ENCODE data around the gene TUBAL3. TPM values are rescaled to one million over a fixed set of nuclear protein-coding genes. Genes with fewer than 3 reads are reported as not detected.
A peak's percentile ranks its signal among the peaks of the same experiment; 100 is the strongest.

TUBAL3 gene
- total RNA-seq, 1 donor from 2014 or later: not detected

DNA sequence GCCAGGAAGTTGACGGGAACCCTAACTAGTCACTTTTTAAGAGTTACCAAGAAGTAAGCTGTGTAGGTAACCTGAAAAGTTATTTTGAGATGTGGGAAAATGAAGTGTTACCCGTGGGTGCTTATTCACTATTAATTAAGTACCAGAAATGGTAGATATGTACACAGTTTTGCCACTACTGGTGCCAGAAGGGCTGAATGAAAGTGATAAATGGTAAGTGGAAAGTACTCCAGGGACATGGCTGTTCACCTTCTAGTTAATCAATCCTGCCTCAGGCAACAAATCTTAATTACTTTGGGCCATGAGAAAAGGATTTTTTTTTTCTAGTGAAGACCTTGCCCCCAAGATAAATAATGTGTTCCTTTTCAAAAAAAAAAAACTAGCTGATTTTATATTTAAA, 23.5 kb upstream of the TUBAL3 start:
- Mint-ChIP-seq H3K4me1 (ENCODE audit: low read depth, unreplicated experiment) (peaks cover 29% of the 10 kb centered on the region), H3K27ac (ENCODE audit: unreplicated experiment) (peak overlapping the region; percentile 36)

DNA sequence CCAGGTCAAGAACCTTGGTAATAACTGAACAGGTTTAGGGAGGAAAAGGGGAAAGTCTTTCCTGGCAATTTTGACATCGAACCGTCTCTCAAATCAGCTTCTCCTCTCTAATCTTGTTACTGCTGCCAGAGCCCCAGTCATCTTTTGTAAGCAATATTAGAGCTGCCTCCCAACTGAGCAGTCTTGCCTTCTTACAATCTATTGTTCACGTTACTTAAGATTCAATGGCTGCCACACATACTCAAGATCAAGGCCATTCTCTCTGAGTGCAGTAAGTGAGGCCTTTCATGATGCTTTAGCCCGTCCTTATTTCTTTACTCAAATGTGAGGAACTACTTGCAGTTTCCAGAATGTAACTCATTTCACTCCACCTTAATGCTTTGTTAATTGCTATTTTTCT, 20.1 kb upstream of the TUBAL3 start:
- Mint-ChIP-seq H3K27me3 (ENCODE audit: unreplicated experiment) (no peaks in the 10 kb centered on the region), H3K4me3 (ENCODE audit: unreplicated experiment) (peak overlapping the region; percentile 12), H3K4me1 (ENCODE audit: low read depth, unreplicated experiment) (peaks cover 28% of the 10 kb centered on the region), H3K9me3 (ENCODE audit: unreplicated experiment) (peaks cover 2% of the 10 kb centered on the region), H3K36me3 (ENCODE audit: unreplicated experiment) (peaks cover 6% of the 10 kb centered on the region), H3K27ac (ENCODE audit: unreplicated experiment) (peak overlapping the region; percentile 46)
- TF ChIP-seq, protein P1, sequence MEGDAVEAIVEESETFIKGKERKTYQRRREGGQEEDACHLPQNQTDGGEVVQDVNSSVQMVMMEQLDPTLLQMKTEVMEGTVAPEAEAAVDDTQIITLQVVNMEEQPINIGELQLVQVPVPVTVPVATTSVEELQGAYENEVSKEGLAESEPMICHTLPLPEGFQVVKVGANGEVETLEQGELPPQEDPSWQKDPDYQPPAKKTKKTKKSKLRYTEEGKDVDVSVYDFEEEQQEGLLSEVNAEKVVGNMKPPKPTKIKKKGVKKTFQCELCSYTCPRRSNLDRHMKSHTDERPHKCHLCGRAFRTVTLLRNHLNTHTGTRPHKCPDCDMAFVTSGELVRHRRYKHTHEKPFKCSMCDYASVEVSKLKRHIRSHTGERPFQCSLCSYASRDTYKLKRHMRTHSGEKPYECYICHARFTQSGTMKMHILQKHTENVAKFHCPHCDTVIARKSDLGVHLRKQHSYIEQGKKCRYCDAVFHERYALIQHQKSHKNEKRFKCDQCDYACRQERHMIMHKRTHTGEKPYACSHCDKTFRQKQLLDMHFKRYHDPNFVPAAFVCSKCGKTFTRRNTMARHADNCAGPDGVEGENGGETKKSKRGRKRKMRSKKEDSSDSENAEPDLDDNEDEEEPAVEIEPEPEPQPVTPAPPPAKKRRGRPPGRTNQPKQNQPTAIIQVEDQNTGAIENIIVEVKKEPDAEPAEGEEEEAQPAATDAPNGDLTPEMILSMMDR (IDR thresholded peaks at IDR 0.05; ENCODE audit: partially characterized antibody, unreplicated experiment): no peak
- no peak for DNase-seq

More for the DNA sequence above, 23.5 kb upstream of the TUBAL3 start:
- Mint-ChIP-seq H3K36me3 (ENCODE audit: unreplicated experiment) (peaks cover 6% of the 10 kb centered on the region), H3K4me3 (ENCODE audit: unreplicated experiment) (no peak overlapping the region), H3K9me3 (ENCODE audit: unreplicated experiment) (no peaks in the 10 kb centered on the region), H3K27me3 (ENCODE audit: unreplicated experiment) (no peaks in the 10 kb centered on the region)
- TF ChIP-seq, protein P1 (IDR thresholded peaks at IDR 0.05; ENCODE audit: partially characterized antibody, unreplicated experiment): no peak
- no peak for DNase-seq

DNA sequence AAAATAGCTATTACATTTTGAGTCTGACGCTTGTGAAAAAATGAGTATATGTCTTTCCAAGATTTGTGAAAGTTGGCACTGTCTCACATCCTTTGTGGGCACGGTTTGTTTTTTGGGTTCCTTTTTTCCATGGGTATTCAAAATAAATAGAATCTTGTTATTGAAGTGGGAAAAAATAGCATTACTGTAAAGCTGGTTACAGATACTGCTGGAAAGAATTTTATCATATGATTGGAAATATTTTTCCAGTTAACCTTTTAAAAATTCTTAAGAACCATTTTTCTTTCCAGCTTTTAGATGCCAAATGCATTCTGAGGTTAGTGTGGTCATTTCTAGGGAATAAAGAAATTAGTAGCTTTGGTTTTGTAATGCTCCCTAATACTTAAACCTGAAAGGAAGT, 19.1 kb upstream of the TUBAL3 start:
- no peak for DNase-seq
- no peak overlapping the region for H3K4me3 Mint-ChIP-seq (ENCODE audit: unreplicated experiment)

DNA sequence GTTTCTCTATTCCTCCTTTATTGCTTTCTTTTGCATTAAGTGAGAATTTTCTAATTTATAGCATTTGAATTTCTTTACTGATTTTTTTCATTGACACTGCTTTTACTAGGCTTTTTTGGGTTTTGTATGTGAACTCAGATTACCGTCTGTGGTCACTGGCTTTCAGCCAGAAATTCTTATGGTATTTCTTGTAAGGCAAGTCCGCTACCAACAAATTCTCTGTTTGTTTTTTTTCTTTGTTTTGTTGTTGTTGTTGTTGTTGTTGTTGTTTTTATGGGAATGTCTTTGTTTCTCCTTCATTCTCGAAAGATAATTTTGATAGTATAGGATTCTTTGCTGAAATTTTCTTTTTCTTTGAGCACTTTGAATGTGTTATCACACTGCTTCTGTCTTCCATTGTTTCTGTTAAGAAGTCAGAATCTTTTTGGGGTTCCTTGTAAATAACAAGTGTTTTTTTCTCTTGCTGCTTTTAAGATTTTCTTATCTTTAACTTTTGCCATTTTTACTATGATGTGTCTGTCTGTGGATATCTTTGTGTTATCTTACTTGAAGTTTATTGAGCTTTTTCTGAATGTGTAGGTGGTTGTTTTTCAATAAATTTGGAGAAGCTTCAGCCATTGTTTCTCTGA, 15.0 kb upstream of the TUBAL3 start:
- Mint-ChIP-seq H3K4me1 (ENCODE audit: low read depth, unreplicated experiment) (peaks cover 23% of the 10 kb centered on the region), H3K27me3 (ENCODE audit: unreplicated experiment) (peaks cover 8% of the 10 kb centered on the region), H3K27ac (ENCODE audit: unreplicated experiment) (peak overlapping the region; percentile 28), H3K9me3 (ENCODE audit: unreplicated experiment) (peaks cover 22% of the 10 kb centered on the region), H3K36me3 (ENCODE audit: unreplicated experiment) (peaks cover 20% of the 10 kb centered on the region), H3K4me3 (ENCODE audit: unreplicated experiment) (no peak overlapping the region)
- TF ChIP-seq, protein P1 (IDR thresholded peaks at IDR 0.05; ENCODE audit: partially characterized antibody, unreplicated experiment): no peak
- DNase-seq: no peak

More for the DNA sequence above, 19.1 kb upstream of the TUBAL3 start:
- Mint-ChIP-seq H3K27me3 (ENCODE audit: unreplicated experiment) (no peaks in the 10 kb centered on the region), H3K4me1 (ENCODE audit: low read depth, unreplicated experiment) (peaks cover 28% of the 10 kb centered on the region), H3K36me3 (ENCODE audit: unreplicated experiment) (peaks cover 16% of the 10 kb centered on the region), H3K27ac (ENCODE audit: unreplicated experiment) (no peak overlapping the region), H3K9me3 (ENCODE audit: unreplicated experiment) (peaks cover 6% of the 10 kb centered on the region)
- TF ChIP-seq, protein P1 (IDR thresholded peaks at IDR 0.05; ENCODE audit: partially characterized antibody, unreplicated experiment): no peak

DNA sequence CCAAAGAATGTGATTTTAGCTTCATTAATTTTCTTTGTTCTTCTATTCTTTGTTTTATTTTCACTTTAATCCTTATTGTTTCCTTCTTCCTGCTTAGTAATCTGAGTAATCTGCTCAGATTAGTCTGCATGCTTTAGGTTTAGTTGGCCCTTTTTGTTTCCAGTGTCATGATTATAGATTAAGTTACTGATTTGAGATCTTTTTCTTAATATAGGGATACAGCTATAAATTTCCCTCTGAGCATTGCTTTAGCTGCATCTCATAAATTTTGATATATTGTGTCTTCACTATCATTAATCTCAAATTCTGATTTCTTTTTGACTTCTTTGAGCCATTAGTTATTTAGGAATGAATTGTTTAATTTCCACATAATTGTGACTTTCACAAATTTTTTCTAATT, 14.0 kb upstream of the TUBAL3 start:
- H3K27me3 Mint-ChIP-seq (ENCODE audit: unreplicated experiment): peaks cover 8% of the 10 kb centered on the region
- TF ChIP-seq, protein P1 (IDR thresholded peaks at IDR 0.05; ENCODE audit: partially characterized antibody, unreplicated experiment): no peak
- H3K4me1 Mint-ChIP-seq (ENCODE audit: low read depth, unreplicated experiment): peaks cover 21% of the 10 kb centered on the region
- H3K4me3 Mint-ChIP-seq (ENCODE audit: unreplicated experiment): no peak overlapping the region
- peaks cover 22% of the 10 kb centered on the region for H3K9me3 Mint-ChIP-seq (ENCODE audit: unreplicated experiment)
- peaks cover 20% of the 10 kb centered on the region for H3K36me3 Mint-ChIP-seq (ENCODE audit: unreplicated experiment)
- H3K27ac Mint-ChIP-seq (ENCODE audit: unreplicated experiment): peak overlapping the region; percentile 62
- DNase-seq: no peak
